Glutamatergic neuron (in vitro differentiated cells): ENCODE results near the gene ARIH2. TPM values are rescaled to one million over a fixed set of nuclear protein-coding genes. Genes with fewer than 3 reads are reported as not detected.

Source experiments
- DNase-seq: peaks from one replicate; pipeline ENCODE4 v3.0.0; 2022
- H3K27ac Mint-ChIP-seq: one replicate; pipeline ENCODE4 v1.8.0; 2020; ENCODE audit warnings: mild to moderate bottlenecking, mixed read lengths, inconsistent platforms; ENCODE audit not compliant: unreplicated experiment
- H3K27me3 Mint-ChIP-seq: one replicate; pipeline ENCODE4 v1.8.0; 2020; ENCODE audit warnings: mild to moderate bottlenecking, moderate library complexity, mixed read lengths, inconsistent platforms; ENCODE audit not compliant: unreplicated experiment
- H3K36me3 Mint-ChIP-seq: one replicate; pipeline ENCODE4 v1.8.0; 2020; ENCODE audit warnings: mild to moderate bottlenecking, mixed read lengths, inconsistent platforms; ENCODE audit not compliant: unreplicated experiment
- H3K4me1 Mint-ChIP-seq: one replicate; pipeline ENCODE4 v1.8.0; 2020; ENCODE audit warnings: mild to moderate bottlenecking, low read depth, mixed read lengths, inconsistent platforms; ENCODE audit not compliant: unreplicated experiment
- H3K4me3 Mint-ChIP-seq: one replicate; pipeline ENCODE4 v1.8.0; 2020; ENCODE audit warnings: mild to moderate bottlenecking, mixed read lengths, inconsistent platforms; ENCODE audit not compliant: unreplicated experiment
- H3K9me3 Mint-ChIP-seq: one replicate; pipeline ENCODE4 v1.8.0; 2020; ENCODE audit warnings: mild to moderate bottlenecking, moderate library complexity, mixed read lengths, inconsistent platforms; ENCODE audit not compliant: unreplicated experiment
- total RNA-seq: library from RNA; stranded (reverse); fragmentation: NEBNext Ultra II Directional; extraction: Animal tissue kit (Norgen Biotek cat#: 25700); gene quantifications from one replicate; pipeline ENCODE4 v1.2.1, GENCODE V29; 2021; ENCODE audit not compliant: unreplicated experiment
- TF ChIP-seq, protein P1 (sequence below): fragments of 200-600 bp; sonication (generic); IDR thresholded peaks from one replicate; pipeline ENCODE4 v1.5.0; 2021; ENCODE audit not compliant: partially characterized antibody, unreplicated experiment

Gene ARIH2
- total RNA-seq, 1 donor from 2014 or later, result 74.6 TPM

DNA sequence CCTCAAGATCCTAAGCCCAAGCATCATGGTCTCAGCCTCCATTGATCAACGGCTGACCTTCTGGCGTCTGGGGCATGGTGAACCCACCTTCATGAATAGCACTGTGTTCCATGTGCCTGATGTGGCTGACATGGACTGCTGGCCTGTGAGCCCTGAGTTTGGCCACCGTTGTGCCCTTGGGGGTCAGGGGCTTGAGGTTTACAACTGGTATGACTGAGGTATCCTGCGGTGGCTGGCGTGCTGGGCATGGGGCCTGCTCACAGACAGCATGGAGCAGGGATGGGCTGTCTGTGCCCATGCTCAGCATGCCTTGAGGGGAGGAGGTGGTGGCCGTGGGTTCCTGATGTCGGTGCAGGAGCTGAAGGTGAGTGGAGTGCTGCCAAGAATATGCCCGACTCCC is 96.4 kb downstream of the ARIH2 start:
- no peaks in the 10 kb centered on the region for H3K36me3 Mint-ChIP-seq
- TF ChIP-seq, protein P1, sequence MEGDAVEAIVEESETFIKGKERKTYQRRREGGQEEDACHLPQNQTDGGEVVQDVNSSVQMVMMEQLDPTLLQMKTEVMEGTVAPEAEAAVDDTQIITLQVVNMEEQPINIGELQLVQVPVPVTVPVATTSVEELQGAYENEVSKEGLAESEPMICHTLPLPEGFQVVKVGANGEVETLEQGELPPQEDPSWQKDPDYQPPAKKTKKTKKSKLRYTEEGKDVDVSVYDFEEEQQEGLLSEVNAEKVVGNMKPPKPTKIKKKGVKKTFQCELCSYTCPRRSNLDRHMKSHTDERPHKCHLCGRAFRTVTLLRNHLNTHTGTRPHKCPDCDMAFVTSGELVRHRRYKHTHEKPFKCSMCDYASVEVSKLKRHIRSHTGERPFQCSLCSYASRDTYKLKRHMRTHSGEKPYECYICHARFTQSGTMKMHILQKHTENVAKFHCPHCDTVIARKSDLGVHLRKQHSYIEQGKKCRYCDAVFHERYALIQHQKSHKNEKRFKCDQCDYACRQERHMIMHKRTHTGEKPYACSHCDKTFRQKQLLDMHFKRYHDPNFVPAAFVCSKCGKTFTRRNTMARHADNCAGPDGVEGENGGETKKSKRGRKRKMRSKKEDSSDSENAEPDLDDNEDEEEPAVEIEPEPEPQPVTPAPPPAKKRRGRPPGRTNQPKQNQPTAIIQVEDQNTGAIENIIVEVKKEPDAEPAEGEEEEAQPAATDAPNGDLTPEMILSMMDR, result no peak
- no peak overlapping the region for H3K27ac Mint-ChIP-seq
- H3K27me3 Mint-ChIP-seq, result peaks cover 14% of the 10 kb centered on the region
- peaks cover 2% of the 10 kb centered on the region for H3K4me1 Mint-ChIP-seq
- no peak overlapping the region for H3K4me3 Mint-ChIP-seq
- peaks cover 11% of the 10 kb centered on the region for H3K9me3 Mint-ChIP-seq
- no peak for DNase-seq

DNA sequence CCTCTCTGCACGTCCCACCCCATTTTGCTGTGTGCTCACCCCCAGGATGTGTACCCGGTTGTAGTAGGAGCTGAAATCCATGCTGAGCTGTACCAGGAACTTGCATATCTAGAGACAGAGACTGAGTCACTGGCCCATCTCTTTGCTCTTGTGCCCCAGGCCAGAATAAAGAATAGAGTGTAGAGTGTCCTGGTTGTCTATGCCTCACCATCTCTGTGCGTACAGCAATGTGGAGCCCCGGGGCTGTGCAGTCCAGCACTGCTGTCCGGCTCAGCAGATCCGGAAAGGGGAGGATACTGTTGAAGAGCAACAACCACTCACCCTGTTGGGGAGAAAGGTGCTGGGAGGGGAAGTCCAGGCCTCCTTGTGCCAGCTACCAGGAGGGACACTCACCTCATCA is 97.1 kb downstream of the ARIH2 start:
- TF ChIP-seq, protein P1, result no peak
- Mint-ChIP-seq H3K36me3 (no peaks in the 10 kb centered on the region), H3K27ac (no peak overlapping the region), H3K4me1 (peaks cover 2% of the 10 kb centered on the region), H3K27me3 (peaks cover 16% of the 10 kb centered on the region), H3K9me3 (peaks cover 11% of the 10 kb centered on the region), H3K4me3 (no peak overlapping the region)
- no peak for DNase-seq

DNA sequence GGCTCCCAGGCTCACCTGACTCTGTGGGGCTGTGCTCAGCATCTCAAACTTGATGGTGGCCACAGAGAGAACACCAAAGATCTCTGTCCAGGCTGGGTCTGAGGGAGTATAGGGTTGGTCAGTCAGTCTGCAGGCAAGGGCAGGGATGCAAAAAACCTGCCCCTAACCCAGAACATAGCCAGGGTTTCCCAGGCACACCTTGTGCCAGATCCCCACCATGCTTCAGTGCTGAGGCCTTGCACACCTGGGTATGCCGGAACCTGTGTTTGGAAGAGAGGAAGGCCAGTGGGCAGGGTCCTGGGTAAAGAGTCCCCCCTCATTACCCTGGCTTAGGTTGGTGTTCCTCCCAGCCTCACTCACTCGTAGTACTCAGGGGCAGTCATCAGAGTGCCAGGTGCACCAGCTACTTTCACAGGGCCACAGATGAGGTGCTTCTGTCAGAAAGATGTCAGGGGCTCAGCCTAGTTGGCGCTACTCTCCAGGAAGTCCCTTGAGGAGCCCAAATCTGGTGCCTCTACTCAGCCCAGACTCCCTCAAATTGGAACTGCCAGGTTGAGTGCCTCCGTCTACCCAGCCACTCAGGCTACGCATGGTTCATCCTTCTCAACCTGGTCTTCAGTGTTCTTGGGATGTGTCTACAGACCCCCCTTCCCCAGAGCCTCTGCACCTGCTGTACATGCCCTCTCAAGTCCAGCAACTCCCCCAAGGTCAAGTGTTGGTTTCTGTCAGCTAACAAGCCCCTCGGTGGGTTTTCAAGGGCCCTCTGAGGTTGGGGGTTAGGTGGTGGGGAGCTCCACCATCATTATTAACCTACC is 98.0 kb downstream of the ARIH2 start:
- Mint-ChIP-seq H3K4me1 (peaks cover 2% of the 10 kb centered on the region), H3K4me3 (no peak overlapping the region), H3K9me3 (peaks cover 11% of the 10 kb centered on the region), H3K27me3 (peaks cover 18% of the 10 kb centered on the region), H3K36me3 (no peaks in the 10 kb centered on the region), H3K27ac (no peak overlapping the region)
- TF ChIP-seq, protein P1, result no peak
- DNase-seq, result no peak

DNA sequence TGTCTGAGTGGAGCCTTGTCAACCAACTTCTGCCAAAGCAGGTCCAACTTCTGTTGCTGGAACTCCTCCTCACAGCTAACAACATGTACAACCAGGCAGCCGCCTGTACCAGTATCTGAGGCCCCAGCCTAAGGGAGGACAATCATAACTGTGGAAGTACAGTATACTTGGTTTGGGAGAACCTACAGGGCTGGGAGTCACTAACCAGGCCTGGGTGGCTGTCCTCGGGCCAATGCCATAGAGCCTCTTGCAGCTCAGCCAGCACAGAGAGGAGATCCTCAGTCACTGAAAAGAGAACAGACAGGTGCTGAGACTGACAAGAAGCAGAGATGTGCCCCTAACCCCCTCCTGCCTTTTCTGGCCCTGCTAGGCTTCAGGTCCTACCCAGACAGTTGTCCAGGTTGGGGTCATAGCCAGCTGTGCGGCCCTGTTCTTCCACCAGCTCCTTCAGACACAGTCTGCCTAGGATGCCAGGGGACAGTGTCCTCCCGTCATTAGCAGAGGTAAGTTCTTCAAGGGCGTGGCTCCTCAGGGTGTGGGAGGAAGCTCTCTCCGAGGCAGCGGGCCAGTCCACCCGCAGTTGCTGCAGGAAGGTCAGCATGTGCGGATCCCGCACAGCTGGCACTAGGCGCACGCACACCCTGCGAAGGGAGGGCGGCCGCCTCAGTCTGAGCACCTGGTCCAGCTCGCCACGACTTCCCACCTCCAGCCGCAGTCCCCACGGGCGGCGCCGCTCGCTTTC is 98.8 kb downstream of the ARIH2 start:
- Mint-ChIP-seq H3K4me1 (peaks cover 2% of the 10 kb centered on the region), H3K4me3 (peak overlapping the region; percentile 80), H3K27me3 (peaks cover 18% of the 10 kb centered on the region), H3K9me3 (peaks cover 11% of the 10 kb centered on the region), H3K36me3 (no peaks in the 10 kb centered on the region), H3K27ac (no peak overlapping the region)
- TF ChIP-seq, protein P1, result no peak
- DNase-seq, result no peak
